Breast epithelium (tissue), 4 donors: ENCODE measurements around the gene GMPR. TPM values are rescaled to one million over a fixed set of nuclear protein-coding genes. Genes with fewer than 3 reads are reported as not detected.
A peak's percentile ranks its signal among the peaks of the same experiment; 100 is the strongest.

Source experiments
- DNase-seq, 2 donors: peaks; one replicate each; pipeline ENCODE4 v3.0.0-alpha.2; 2019; ENCODE audit warnings: low spot score in 2 of 2
- H3K27ac ChIP-seq, 2 donors: fragments of 200-600 bp; sonication (generic) in 1 of 2; one replicate each; pipeline ENCODE4 v1.5.1; 2016 to 2019; ENCODE audit warnings: mild to moderate bottlenecking in 1 of 2
- H3K27me3 ChIP-seq, 2 donors: fragments of 200-600 bp; sonication (generic) in 1 of 2; one replicate each; pipeline versions ENCODE4 v1.5.1 to v1.6.0; 2017 to 2019; ENCODE audit warnings: control low read depth in 1 of 2, mild to moderate bottlenecking in 1 of 2
- H3K36me3 ChIP-seq: fragments of 200-600 bp; one replicate; pipeline ENCODE4 v1.5.1; 2019
- H3K4me1 ChIP-seq, 2 donors: fragments of 200-600 bp; sonication (generic); one replicate each; pipeline ENCODE4 v1.5.1; 2016 to 2019; ENCODE audit warnings: control low read depth in 1 of 2
- H3K4me3 ChIP-seq, 3 donors: fragments of 200-600 bp; sonication (generic); 1 replicate in 2 of 3; 2 replicates in 1 of 3; pipeline ENCODE4 v1.5.1; 2016 to 2019; ENCODE audit warnings: mild to moderate bottlenecking in 3 of 3, moderate library complexity in 2 of 3
- H3K9me3 ChIP-seq, 2 donors: fragments of 200-600 bp; sonication (generic) in 1 of 2; one replicate each; pipeline ENCODE4 v1.5.1; 2016 to 2019; ENCODE audit warnings: control low read depth in 1 of 2
- CTCF ChIP-seq, 3 donors: fragments of 450-650 bp; IDR thresholded peaks; one replicate each; pipeline ENCODE4 v1.5.1; 2016 to 2017; ENCODE audit warnings: antibody characterized with exemption in 3 of 3, mild to moderate bottlenecking in 3 of 3, moderate library complexity in 3 of 3
- POLR2A ChIP-seq: fragments of 450-650 bp; IDR thresholded peaks from one replicate; pipeline ENCODE4 v1.6.1; 2016; ENCODE audit warnings: antibody characterized with exemption, mild to moderate bottlenecking, moderate library complexity
- POLR2AphosphoS5 ChIP-seq, 3 donors: sonication (generic); formaldehyde crosslinking; IDR thresholded peaks; one replicate each; pipeline ENCODE4 v1.6.1; 2017; ENCODE audit warnings: antibody characterized with exemption in 3 of 3
- intact Hi-C: fragments of 100-400 bp; cut with DNase I; formaldehyde crosslinking; loops from one replicate; pipeline ENCODE4 v1.15.1; 2023; ENCODE audit warnings: low total_unique reads
- total RNA-seq, 3 donors: library from RNA; depleted of rRNA; stranded (reverse); fragments of >200 nt; gene quantifications; one replicate each; pipeline ENCODE4 v1.1.0, GENCODE V29; 2016

GMPR gene
- total RNA-seq, 3 donors from 2014 or later: 4.3 to 16.4 (median 5.9) TPM

GRCh38 chr6:16272201-16272600 lies 33.8 kb downstream of the GMPR start:
- Histone ChIP-seq H3K9me3 (no peaks in the 10 kb centered on the region), H3K4me3 (no peak overlapping the region), H3K27ac (no peak overlapping the region)

GRCh38 chr6:16273256-16273655 lies 34.9 kb downstream of the GMPR start:
- intact Hi-C loops: no loop called here
- H3K27me3 ChIP-seq: no peaks in the 10 kb centered on the region
- H3K4me1 ChIP-seq: no peaks in the 10 kb centered on the region
- TF ChIP-seq POLR2A: no peak
- TF ChIP-seq POLR2AphosphoS5 (IDR thresholded peaks at IDR 0.05): no peak
- TF ChIP-seq CTCF (IDR thresholded peaks at IDR 0.05): no peak
- no peak for DNase-seq
- H3K36me3 ChIP-seq: no peaks in the 10 kb centered on the region
- H3K9me3 ChIP-seq: no peaks in the 10 kb centered on the region
- H3K27ac ChIP-seq: no peak overlapping the region
- no peak overlapping the region for H3K4me3 ChIP-seq

More at GRCh38 chr6:16272201-16272600, 33.8 kb downstream of the GMPR start:
- Histone ChIP-seq H3K4me1 (no peaks in the 10 kb centered on the region), H3K27me3 (no peaks in the 10 kb centered on the region), H3K36me3 (no peaks in the 10 kb centered on the region)
- no peak for DNase-seq
- TF ChIP-seq POLR2AphosphoS5 (IDR thresholded peaks at IDR 0.05) (no peak), CTCF (IDR thresholded peaks at IDR 0.05) (no peak), POLR2A (no peak)
- intact Hi-C loops: no loop called here

GRCh38 chr6:16274483-16274882 lies 36.1 kb downstream of the GMPR start:
- Histone ChIP-seq H3K9me3 (no peaks in the 10 kb centered on the region), H3K27ac (no peak overlapping the region), H3K36me3 (no peaks in the 10 kb centered on the region), H3K27me3 (no peaks in the 10 kb centered on the region), H3K4me3 (no peak overlapping the region), H3K4me1 (no peaks in the 10 kb centered on the region)
- intact Hi-C loops: no loop called here
- DNase-seq: no peak
- TF ChIP-seq POLR2AphosphoS5 (IDR thresholded peaks at IDR 0.05) (no peak), CTCF (IDR thresholded peaks at IDR 0.05) (no peak), POLR2A (no peak)

GRCh38 chr6:16274885-16275589 lies 36.6 kb downstream of the GMPR start:
- no peak overlapping the region for H3K4me3 ChIP-seq
- H3K27ac ChIP-seq: no peak overlapping the region
- no peak for DNase-seq
- no peaks in the 10 kb centered on the region for H3K4me1 ChIP-seq
- intact Hi-C loops: no loop called here
- H3K9me3 ChIP-seq: no peaks in the 10 kb centered on the region
- H3K36me3 ChIP-seq: no peaks in the 10 kb centered on the region
- H3K27me3 ChIP-seq: no peaks in the 10 kb centered on the region
- TF ChIP-seq POLR2AphosphoS5 (IDR thresholded peaks at IDR 0.05): no peak
- no peak for TF ChIP-seq CTCF (IDR thresholded peaks at IDR 0.05)
- TF ChIP-seq POLR2A: no peak

- intact Hi-C loops: no loop called here
- Histone ChIP-seq H3K4me3 (no peak overlapping the region), H3K9me3 (no peaks in the 10 kb centered on the region), H3K4me1 (no peaks in the 10 kb centered on the region), H3K27me3 (no peaks in the 10 kb centered on the region), H3K27ac (no peak overlapping the region), H3K36me3 (no peaks in the 10 kb centered on the region)
- DNase-seq: peak in 1 of 2 donors; percentile 70
- TF ChIP-seq CTCF (IDR thresholded peaks at IDR 0.05) (no peak), POLR2A (no peak), POLR2AphosphoS5 (IDR thresholded peaks at IDR 0.05) (no peak)
Observed at GRCh38 chr6:16277101-16277981, 39.0 kb downstream of the GMPR start.
